H9 (cell line): ENCODE results near the gene DNASE1. TPM values are rescaled to one million over a fixed set of nuclear protein-coding genes. Genes with fewer than 3 reads are reported as not detected.
A peak's percentile ranks its signal among the peaks of the same experiment; 100 is the strongest.

Experiments
- DNase-seq: peaks from one replicate; pipeline ENCODE4 v3.0.0-alpha.2; 2017
- H2AFZ ChIP-seq: one replicate; pipeline ENCODE4 v1.6.1; 2013; ENCODE audit warnings: mild to moderate bottlenecking, low read length, control low read depth, moderate library complexity
- H2AK5ac ChIP-seq: 2 replicates; pipeline ENCODE4 v1.6.1; 2013; ENCODE audit warnings: low read length, control low read depth, mixed read lengths; ENCODE audit not compliant: insufficient read length
- H2BK120ac ChIP-seq: one replicate; pipeline ENCODE4 v1.6.1; 2013; ENCODE audit warnings: low read depth, mild to moderate bottlenecking, low read length, control low read depth, inconsistent platforms; ENCODE audit not compliant: poor library complexity, severe bottlenecking
- H2BK12ac ChIP-seq: 2 replicates; pipeline ENCODE4 v1.6.1; 2013; ENCODE audit warnings: low read length, control low read depth, mixed read lengths, low read depth; ENCODE audit not compliant: insufficient read length
- H2BK15ac ChIP-seq: 2 replicates; pipeline ENCODE4 v1.6.1; 2013; ENCODE audit warnings: low read depth, low read length, control low read depth
- H2BK20ac ChIP-seq: one replicate; pipeline ENCODE4 v1.6.1; 2013; ENCODE audit warnings: low read depth, mild to moderate bottlenecking, low read length, control low read depth, inconsistent platforms; ENCODE audit not compliant: poor library complexity, severe bottlenecking
- H2BK5ac ChIP-seq: 2 replicates; pipeline ENCODE4 v1.6.1; 2013; ENCODE audit warnings: low read length, control low read depth, mixed read lengths; ENCODE audit not compliant: insufficient read length
- H3K14ac ChIP-seq: 2 replicates; pipeline ENCODE4 v1.6.1; 2013; ENCODE audit warnings: low read length, control low read depth; ENCODE audit not compliant: insufficient read depth
- H3K18ac ChIP-seq: 2 replicates; pipeline ENCODE4 v1.6.1; 2013; ENCODE audit warnings: low read depth, mild to moderate bottlenecking, mixed read lengths, low read length, control low read depth; ENCODE audit not compliant: insufficient read length
- H3K23ac ChIP-seq: 2 replicates; pipeline ENCODE4 v1.6.1; 2013; ENCODE audit warnings: low read length, control low read depth, mixed read lengths, low read depth; ENCODE audit not compliant: insufficient read length
- H3K23me2 ChIP-seq: 2 replicates; pipeline ENCODE4 v1.6.1; 2013; ENCODE audit warnings: low read depth, mild to moderate bottlenecking, mixed read lengths, low read length, control low read depth; ENCODE audit not compliant: insufficient read length, poor library complexity, severe bottlenecking
- H3K27ac ChIP-seq: 2 replicates; pipeline ENCODE4 v1.5.1; 2013; ENCODE audit warnings: low read length, control low read depth, mixed read lengths, low read depth; ENCODE audit not compliant: insufficient read length
- H3K27me3 ChIP-seq: 2 replicates; pipeline ENCODE4 v1.6.1; 2013; ENCODE audit warnings: low read length, control low read depth, inconsistent platforms; ENCODE audit not compliant: insufficient read depth
- H3K4ac ChIP-seq: 2 replicates; pipeline ENCODE4 v1.6.1; 2013; ENCODE audit warnings: low read depth, mild to moderate bottlenecking, control low read depth, inconsistent platforms, low read length, moderate library complexity
- H3K4me1 ChIP-seq: 2 replicates; pipeline ENCODE4 v1.6.1; 2013; ENCODE audit warnings: low read length, control low read depth, inconsistent platforms; ENCODE audit not compliant: insufficient read depth
- H3K4me2 ChIP-seq: 2 replicates; pipeline ENCODE4 v1.6.1; 2013; ENCODE audit warnings: low read length, control low read depth, mixed read lengths; ENCODE audit not compliant: insufficient read length, insufficient read depth
- H3K56ac ChIP-seq: 2 replicates; pipeline ENCODE4 v1.6.1; 2013; ENCODE audit warnings: low read depth, mild to moderate bottlenecking, mixed read lengths, low read length, control low read depth; ENCODE audit not compliant: insufficient read length
- H3K79me1 ChIP-seq: 2 replicates; pipeline ENCODE4 v1.6.1; 2013; ENCODE audit warnings: low read depth, mild to moderate bottlenecking, moderate library complexity, low read length, control low read depth, inconsistent platforms; ENCODE audit not compliant: insufficient read depth, poor library complexity, severe bottlenecking
- H3K79me2 ChIP-seq: 2 replicates; pipeline ENCODE4 v1.6.1; 2013; ENCODE audit warnings: low read length, control low read depth, inconsistent platforms; ENCODE audit not compliant: insufficient read depth
- H3K9ac ChIP-seq: 2 replicates; pipeline ENCODE4 v1.6.1; 2013; ENCODE audit warnings: low read length, control low read depth, mixed read lengths; ENCODE audit not compliant: insufficient read length; ENCODE audit errors: extremely low read depth
- H3K9me3 ChIP-seq: one replicate; pipeline ENCODE4 v1.6.1; 2013; ENCODE audit warnings: low read depth, low read length, inconsistent platforms; ENCODE audit not compliant: control insufficient read depth
- H3T11ph ChIP-seq: one replicate; pipeline ENCODE4 v1.6.1; 2013; ENCODE audit warnings: mild to moderate bottlenecking, low read length, control low read depth, inconsistent platforms
- H4K20me1 ChIP-seq: one replicate; pipeline ENCODE4 v1.6.1; 2013; ENCODE audit not compliant: control insufficient read depth, insufficient read length, insufficient read depth
- H4K5ac ChIP-seq: 2 replicates; pipeline ENCODE4 v1.6.1; 2013; ENCODE audit warnings: low read depth, mild to moderate bottlenecking, mixed read lengths, low read length, control low read depth; ENCODE audit not compliant: insufficient read length
- H4K8ac ChIP-seq: replicated peaks from 2 replicates; pipeline ENCODE4 v1.6.1; 2013; ENCODE audit warnings: low read length, control low read depth, mixed read lengths, low read depth; ENCODE audit not compliant: insufficient read length
- H4K91ac ChIP-seq: 2 replicates; pipeline ENCODE4 v1.6.1; 2013; ENCODE audit warnings: low read depth, mild to moderate bottlenecking, moderate library complexity, mixed read lengths, low read length, control low read depth; ENCODE audit not compliant: insufficient read length
- H3K27ac Mint-ChIP-seq, 3 experiments: 2 replicates in 2 of 3; 3 replicates in 1 of 3; pipeline ENCODE4 v1.8.0; 2020 to 2021; ENCODE audit warnings: mixed read lengths in 3 of 3, mild to moderate bottlenecking in 1 of 3, moderate library complexity in 1 of 3
- H3K27me3 Mint-ChIP-seq: 2 replicates; pipeline ENCODE4 v1.8.0; 2021; ENCODE audit warnings: low read depth, mild to moderate bottlenecking, moderate library complexity, mixed read lengths
- H3K36me3 Mint-ChIP-seq, 3 experiments: 2 replicates in 2 of 3; 3 replicates in 1 of 3; pipeline ENCODE4 v1.8.0; 2020 to 2021; ENCODE audit warnings: low read depth in 3 of 3, mixed read lengths in 3 of 3; ENCODE audit not compliant: insufficient read depth in 1 of 3
- H3K4me1 Mint-ChIP-seq, 2 experiments: 2 replicates each; pipeline ENCODE4 v1.8.0; 2020; ENCODE audit warnings: mixed read lengths in 2 of 2
- H3K4me3 Mint-ChIP-seq, 2 experiments: 2 replicates in 1 of 2; 3 replicates in 1 of 2; pipeline ENCODE4 v1.8.0; 2020 to 2021; ENCODE audit warnings: mild to moderate bottlenecking in 2 of 2, mixed read lengths in 2 of 2, moderate library complexity in 1 of 2
- H3K9me3 Mint-ChIP-seq, 2 experiments: 2 replicates in 1 of 2; 3 replicates in 1 of 2; pipeline ENCODE4 v1.8.0; 2020; ENCODE audit warnings: mild to moderate bottlenecking in 2 of 2, mixed read lengths in 2 of 2, moderate library complexity in 1 of 2
- CTCF ChIP-seq: fragments of 200-600 bp; sonication (generic); conservative IDR thresholded peaks from 3 replicates; pipeline ENCODE4 v1.8.0; 2021; ENCODE audit warnings: antibody characterized with exemption, mild to moderate bottlenecking
- WGBS: extraction: QIAGEN DNeasy Blood & Tissue Kit; methylation state at CpG from one replicate; pipeline ENCODE4 v1.1.7; 2013; ENCODE audit warnings: missing lambda C conversion rate, low lambda C conversion rate, mixed read lengths; ENCODE audit not compliant: insufficient read length; ENCODE audit errors: extremely low coverage; 5-methylcytosine and 5-hydroxymethylcytosine counted together
- total RNA-seq: library from RNA; stranded (reverse); gene quantifications from 2 replicates; pipeline ENCODE4 v1.2.1, GENCODE V29; 2021

The DNASE1 gene
- total RNA-seq, 1 experiment from 2014 or later: 10.1 TPM

DNA sequence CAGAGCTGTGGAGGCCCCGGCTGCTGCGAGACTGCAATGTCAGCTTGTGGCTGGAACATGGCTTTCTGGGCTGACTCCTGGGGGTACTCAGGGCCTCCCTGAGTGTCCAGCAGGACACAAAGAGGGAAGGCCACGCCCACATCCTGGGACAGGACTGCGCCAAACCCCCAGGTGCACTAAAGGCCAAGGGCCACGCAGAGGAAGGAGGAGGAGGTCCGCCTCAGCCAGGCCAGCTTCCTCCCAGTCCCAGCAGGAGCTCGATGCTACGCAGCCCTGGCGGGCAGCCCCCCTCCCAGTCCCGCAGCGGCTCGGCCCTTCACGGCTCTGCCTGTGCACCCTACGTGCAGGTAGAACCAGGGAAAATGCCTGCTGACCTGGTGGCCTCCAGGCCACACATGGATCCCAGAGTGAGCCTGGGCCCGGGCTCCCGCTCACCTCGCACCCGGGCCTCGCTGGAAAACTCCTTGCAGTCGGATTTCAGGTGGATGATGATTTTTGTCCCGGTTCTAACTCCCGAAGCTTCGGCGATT lies 21.2 kb downstream of the DNASE1 start:
- Histone ChIP-seq H3K4me2 (no peak overlapping the region), H3K4me1 (no peaks in the 10 kb centered on the region), H2BK12ac (no peak overlapping the region), H2BK20ac (no peak overlapping the region), H4K20me1 (no peaks in the 10 kb centered on the region), H3K79me2 (no peaks in the 10 kb centered on the region), H3K18ac (no peak overlapping the region), H2BK15ac (no peak overlapping the region), H2BK120ac (no peak overlapping the region), H3K23me2 (no peaks in the 10 kb centered on the region), H2BK5ac (no peak overlapping the region), H3K79me1 (no peaks in the 10 kb centered on the region), H3K14ac (no peak overlapping the region), H3K27me3 (no peaks in the 10 kb centered on the region), H4K5ac (no peak overlapping the region), H2AK5ac (no peak overlapping the region), H3K9ac (no peak overlapping the region), H3K4ac (no peak overlapping the region), H4K91ac (no peak overlapping the region), H3K23ac (no peak overlapping the region), H4K8ac (no peak overlapping the region), H3T11ph (no peak overlapping the region), H3K56ac (no peak overlapping the region), H3K9me3 (no peaks in the 10 kb centered on the region), H2AFZ (no peak overlapping the region), H3K27ac (no peak overlapping the region)
- Mint-ChIP-seq H3K36me3 (peaks cover 50 to 87% (median 78%) of the 10 kb centered on the region in 3 experiments; a peak in 6 of 7 replicates), H3K27ac (peak overlapping the region in 1 of 3 experiments; percentile 64; a peak in 1 of 7 replicates), H3K4me3 (no peak overlapping the region), H3K4me1 (no peaks in the 10 kb centered on the region), H3K27me3 (no peaks in the 10 kb centered on the region; the same call in 1 of the 2 replicates), H3K9me3 (no peaks in the 10 kb centered on the region)
- WGBS: no CpG with 5 or more reads among the region's 24 CpGs
- no peak for TF ChIP-seq CTCF
- no peak for DNase-seq
